ENCODE measurements around the gene MACROD2.

Gene MACROD2

DNA sequence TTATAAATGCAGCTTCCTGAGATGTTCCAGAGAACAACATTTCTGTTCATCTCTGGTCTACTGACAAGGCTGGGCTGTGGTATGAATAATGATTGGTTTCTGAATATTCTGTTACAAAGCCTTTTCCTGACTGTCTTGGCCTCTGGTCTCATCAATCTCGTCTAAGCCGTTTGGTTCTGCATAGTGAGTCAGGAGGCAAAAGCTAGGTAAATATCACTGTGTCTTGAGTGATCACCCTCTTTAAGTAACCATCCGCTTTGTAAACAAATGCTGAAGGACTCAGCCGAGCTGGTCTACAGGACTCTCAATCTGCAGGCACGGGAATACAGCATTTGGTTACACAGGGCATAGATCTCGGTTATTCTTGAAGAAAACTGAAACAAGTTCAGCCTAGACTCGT is 2066.0 kb downstream of the MACROD2 start:
- DNase-seq (ENCODE audit: extremely low read depth, low read depth): no peak
- TF ChIP-seq, protein P1, sequence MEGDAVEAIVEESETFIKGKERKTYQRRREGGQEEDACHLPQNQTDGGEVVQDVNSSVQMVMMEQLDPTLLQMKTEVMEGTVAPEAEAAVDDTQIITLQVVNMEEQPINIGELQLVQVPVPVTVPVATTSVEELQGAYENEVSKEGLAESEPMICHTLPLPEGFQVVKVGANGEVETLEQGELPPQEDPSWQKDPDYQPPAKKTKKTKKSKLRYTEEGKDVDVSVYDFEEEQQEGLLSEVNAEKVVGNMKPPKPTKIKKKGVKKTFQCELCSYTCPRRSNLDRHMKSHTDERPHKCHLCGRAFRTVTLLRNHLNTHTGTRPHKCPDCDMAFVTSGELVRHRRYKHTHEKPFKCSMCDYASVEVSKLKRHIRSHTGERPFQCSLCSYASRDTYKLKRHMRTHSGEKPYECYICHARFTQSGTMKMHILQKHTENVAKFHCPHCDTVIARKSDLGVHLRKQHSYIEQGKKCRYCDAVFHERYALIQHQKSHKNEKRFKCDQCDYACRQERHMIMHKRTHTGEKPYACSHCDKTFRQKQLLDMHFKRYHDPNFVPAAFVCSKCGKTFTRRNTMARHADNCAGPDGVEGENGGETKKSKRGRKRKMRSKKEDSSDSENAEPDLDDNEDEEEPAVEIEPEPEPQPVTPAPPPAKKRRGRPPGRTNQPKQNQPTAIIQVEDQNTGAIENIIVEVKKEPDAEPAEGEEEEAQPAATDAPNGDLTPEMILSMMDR (IDR thresholded peaks at IDR 0.05; ENCODE audit: low read depth, low read length): no peak

DNA sequence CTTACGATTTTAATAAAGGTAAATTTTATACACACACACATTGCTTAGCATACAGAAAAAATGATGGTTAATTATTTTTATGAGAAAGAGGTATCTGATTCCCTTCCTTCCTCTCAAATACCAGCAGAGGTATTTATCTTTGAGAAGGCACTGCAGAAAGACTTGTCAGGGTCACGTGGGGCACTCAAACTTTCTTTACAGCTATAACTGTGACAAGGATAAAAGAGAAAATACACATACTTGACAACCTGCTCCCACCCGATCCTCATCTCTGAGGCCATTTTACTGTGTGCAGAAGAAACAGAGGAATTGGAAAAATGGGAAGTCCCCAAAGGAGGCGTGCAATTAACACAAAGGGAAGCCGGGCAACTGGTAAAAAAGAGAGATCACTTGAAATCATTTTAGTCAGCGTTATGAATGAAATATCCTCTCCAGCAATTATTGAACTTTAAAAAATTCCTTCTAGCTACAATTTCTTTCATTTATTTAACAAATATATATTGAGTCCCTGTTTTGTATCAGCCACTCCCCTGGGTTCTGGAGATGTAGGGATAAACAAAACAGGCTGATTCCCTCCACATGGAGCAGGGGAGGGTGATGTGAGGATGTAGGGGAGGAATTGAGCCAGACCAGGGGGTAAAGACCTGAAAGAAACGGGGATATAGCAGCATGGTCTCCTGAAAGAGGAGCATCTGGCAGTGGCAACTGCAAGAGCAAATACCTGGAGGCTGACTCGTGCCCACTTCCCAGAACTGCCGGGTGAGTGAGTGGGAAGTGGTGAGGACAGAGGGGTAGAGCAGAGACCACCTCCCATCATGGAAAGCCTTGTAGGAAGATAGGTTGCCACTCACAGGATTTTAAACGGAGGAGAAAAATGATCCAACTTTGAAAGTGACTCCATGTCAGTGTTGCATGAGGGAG is 2067.6 kb downstream of the MACROD2 start:
- DNase-seq (ENCODE audit: extremely low read depth, low read depth): no peak
- TF ChIP-seq, protein P1 (IDR thresholded peaks at IDR 0.05; ENCODE audit: low read depth, low read length): no peak

DNA sequence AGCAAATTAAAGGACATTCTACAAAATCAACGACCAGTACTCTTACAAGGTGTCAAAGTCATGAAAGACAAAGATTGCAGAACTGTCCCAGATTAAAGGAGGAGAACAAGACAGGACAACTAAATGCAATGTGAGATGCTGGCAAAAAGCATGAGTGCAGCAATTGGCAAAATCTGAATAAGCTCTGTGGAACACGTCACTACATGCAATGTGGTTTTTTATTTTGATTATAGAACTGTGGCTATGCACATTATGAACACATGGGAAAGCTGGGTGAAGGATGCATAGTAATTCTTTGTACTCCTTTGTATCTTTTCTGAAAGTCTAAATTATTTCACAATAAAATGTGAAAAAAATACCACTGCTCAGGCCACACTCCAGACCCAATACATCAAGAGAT is 2068.6 kb downstream of the MACROD2 start:
- no peak for DNase-seq (ENCODE audit: extremely low read depth, low read depth)
- TF ChIP-seq, protein P1 (IDR thresholded peaks at IDR 0.05; ENCODE audit: low read depth, low read length): no peak

DNA sequence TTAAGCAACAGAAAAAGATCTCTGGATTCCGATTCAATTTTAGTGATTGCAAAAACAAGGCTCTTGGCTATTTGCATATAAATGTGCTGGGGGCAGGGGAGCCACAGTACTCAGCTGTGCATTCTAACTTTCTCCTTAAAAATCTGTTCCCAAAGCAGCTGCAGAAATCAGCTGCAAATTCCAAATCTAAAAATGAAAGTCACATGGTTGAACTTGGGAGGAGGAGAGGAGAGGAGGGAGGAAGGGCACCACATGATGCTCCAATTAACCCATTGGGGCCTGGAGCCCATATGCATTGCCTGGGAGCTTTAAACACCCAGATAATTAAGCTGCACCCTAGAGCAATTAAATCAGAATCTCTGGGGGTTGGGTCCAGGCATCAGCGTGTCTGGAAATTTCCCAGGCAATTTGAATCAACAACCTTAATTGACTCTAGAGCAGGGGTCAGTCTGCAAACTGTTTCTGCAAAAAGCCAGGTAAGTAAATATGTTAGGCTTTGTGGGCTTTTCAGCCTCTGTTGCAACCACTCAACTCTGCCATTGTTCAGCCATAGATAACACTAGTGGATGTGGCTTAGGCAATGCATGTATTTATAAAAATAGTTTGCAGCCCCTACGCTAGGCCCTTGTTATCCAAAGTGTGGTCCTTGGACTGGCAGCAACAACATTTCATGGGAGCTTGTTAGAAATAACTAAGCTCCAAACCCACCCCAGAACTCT is 2069.8 kb downstream of the MACROD2 start:
- DNase-seq (ENCODE audit: extremely low read depth, low read depth): no peak
- TF ChIP-seq, protein P1 (IDR thresholded peaks at IDR 0.05; ENCODE audit: low read depth, low read length): no peak

DNA sequence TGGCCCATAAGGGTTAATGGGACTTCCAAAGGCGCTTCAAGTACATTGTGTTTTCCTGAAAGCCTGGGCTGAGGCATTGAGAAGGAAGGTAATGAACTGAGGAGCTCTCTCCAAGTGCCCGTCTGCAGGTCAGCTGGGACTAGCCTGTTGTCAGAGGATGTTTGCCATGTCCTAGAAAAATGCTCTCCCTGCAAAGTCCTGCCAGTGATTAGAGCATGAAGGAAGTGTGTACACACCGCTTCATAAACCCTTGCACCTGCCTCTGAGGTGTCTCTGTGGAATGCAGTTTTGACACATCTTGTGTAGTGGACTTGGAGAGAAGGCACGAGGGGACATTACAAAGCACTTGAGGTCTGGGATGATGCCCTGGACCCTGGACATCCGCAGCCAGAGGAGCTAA is 2071.3 kb downstream of the MACROD2 start:
- DNase-seq (ENCODE audit: extremely low read depth, low read depth): no peak
- TF ChIP-seq, protein P1 (IDR thresholded peaks at IDR 0.05; ENCODE audit: low read depth, low read length): no peak

DNA sequence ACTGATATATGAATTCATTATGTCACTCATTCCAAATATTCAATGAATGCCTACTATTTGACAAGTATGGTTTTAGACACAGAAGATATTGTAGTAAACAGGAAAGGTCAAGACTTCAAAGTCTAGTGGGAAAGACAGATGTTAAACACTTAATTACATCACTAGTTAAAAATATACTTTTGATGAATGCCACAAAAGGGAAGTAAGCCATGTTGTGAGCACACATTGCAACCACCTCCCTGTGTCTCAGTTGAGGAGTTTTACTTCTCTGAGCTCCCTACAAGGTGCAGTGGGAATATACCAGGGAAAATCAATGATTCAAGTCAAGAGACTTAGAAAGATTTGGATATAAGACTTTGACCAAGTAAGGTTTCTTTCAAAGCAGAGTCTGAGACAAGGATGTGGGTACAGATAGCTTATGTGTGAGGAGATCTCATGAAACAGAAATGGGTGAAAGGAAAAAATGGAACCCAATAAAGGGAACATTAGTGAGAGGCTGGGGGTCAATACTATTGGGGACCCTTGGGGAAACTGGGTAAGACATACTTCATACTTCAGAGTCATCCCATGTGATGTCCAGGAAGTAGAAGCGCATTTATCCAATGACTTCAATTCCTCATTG is 2074.2 kb downstream of the MACROD2 start:
- DNase-seq (ENCODE audit: extremely low read depth, low read depth): no peak
- TF ChIP-seq, protein P1 (IDR thresholded peaks at IDR 0.05; ENCODE audit: low read depth, low read length): no peak

All from AG09319 (cell line).